GM18867 (cell line): ENCODE results near the gene NDST4.
A peak's percentile ranks its signal among the peaks of the same experiment; 100 is the strongest.

ENCODE experiments used
- ATAC-seq: cut with Tn5 transposase; IDR thresholded peaks from one replicate; pipeline ENCODE4 v1.9.1; 2021; ENCODE audit warnings: mild to moderate bottlenecking, moderate library complexity; ENCODE audit not compliant: unreplicated experiment

The NDST4 gene

GRCh38 chr4:114921191-114921590, 192.2 kb downstream of the NDST4 start:
- ATAC-seq = no peak

- ATAC-seq = no peak
Measured at GRCh38 chr4:114911111-114911510, 202.3 kb downstream of the NDST4 start.

GRCh38 chr4:114907568-114907967, 205.9 kb downstream of the NDST4 start:
- ATAC-seq = no peak

GRCh38 chr4:114905017-114905416, 208.4 kb downstream of the NDST4 start:
- ATAC-seq = no peak

- ATAC-seq = no peak
Measured at GRCh38 chr4:114900934-114901333, 212.5 kb downstream of the NDST4 start.

GRCh38 chr4:114890773-114891172, 222.6 kb downstream of the NDST4 start:
- no peak for ATAC-seq

- ATAC-seq = no peak
Measured at GRCh38 chr4:114886761-114887160, 226.7 kb downstream of the NDST4 start.

- ATAC-seq = no peak
Measured at GRCh38 chr4:114883641-114884040, 229.8 kb downstream of the NDST4 start.

GRCh38 chr4:114879916-114880669, 233.3 kb downstream of the NDST4 start:
- no peak for ATAC-seq

GRCh38 chr4:114875630-114876029, 237.8 kb downstream of the NDST4 start:
- ATAC-seq = no peak

- ATAC-seq = no peak
Measured at GRCh38 chr4:114874321-114874720, 239.1 kb downstream of the NDST4 start.

GRCh38 chr4:114870987-114871386, 242.4 kb downstream of the NDST4 start:
- ATAC-seq = peak; percentile 62

GRCh38 chr4:114866901-114867670, 246.3 kb downstream of the NDST4 start:
- ATAC-seq = peak; percentile 58

- ATAC-seq = no peak
Measured at GRCh38 chr4:114864060-114864459, 249.4 kb downstream of the NDST4 start.

GRCh38 chr4:114860786-114861185, 252.6 kb downstream of the NDST4 start:
- ATAC-seq = no peak

GRCh38 chr4:114857831-114858230, 255.6 kb downstream of the NDST4 start:
- no peak for ATAC-seq

GRCh38 chr4:114839986-114840385, 273.4 kb downstream of the NDST4 start:
- ATAC-seq = no peak

GRCh38 chr4:114830628-114831027, 282.8 kb downstream of the NDST4 start:
- ATAC-seq = no peak

- ATAC-seq = no peak
Measured at GRCh38 chr4:114827651-114828050, 285.8 kb downstream of the NDST4 start.

GRCh38 chr4:114815760-114816159, 297.7 kb downstream of the NDST4 start:
- ATAC-seq = no peak

GRCh38 chr4:114813961-114814360, 299.5 kb downstream of the NDST4 start:
- no peak for ATAC-seq

GRCh38 chr4:114811564-114812301, 301.7 kb downstream of the NDST4 start:
- no peak for ATAC-seq
